Daoy (cell line): ENCODE data around the gene HIVEP1. TPM values are rescaled to one million over a fixed set of nuclear protein-coding genes. Genes with fewer than 3 reads are reported as not detected.

Source experiments
- DNase-seq: peaks from one replicate; pipeline ENCODE4 v3.0.0-alpha.2; 2015; ENCODE audit warnings: low read depth
- total RNA-seq: library from RNA; depleted of rRNA; stranded (reverse); fragments of >200 nt; shearing (Covaris generic); gene quantifications from 2 replicates; pipeline ENCODE4 v1.2.3, GENCODE V29; 2014

The HIVEP1 gene
- total RNA-seq, 1 experiment from 2014 or later, result 11.9 TPM

- DNase-seq, result no peak
Measured at GRCh38 chr6:12116264-12116800, 104.2 kb downstream of the HIVEP1 start.

- DNase-seq, result no peak
Measured at GRCh38 chr6:12116978-12117377, 104.9 kb downstream of the HIVEP1 start.

- no peak for DNase-seq
Measured at GRCh38 chr6:12118607-12119006, 106.5 kb downstream of the HIVEP1 start.

- no peak for DNase-seq
Measured at GRCh38 chr6:12119085-12119588, 107.0 kb downstream of the HIVEP1 start.

- no peak for DNase-seq
Measured at GRCh38 chr6:12125396-12125795, 113.3 kb downstream of the HIVEP1 start.

GRCh38 chr6:12126051-12126450 is 113.9 kb downstream of the HIVEP1 start:
- no peak for DNase-seq

- no peak for DNase-seq
Measured at GRCh38 chr6:12129523-12129922, 117.4 kb downstream of the HIVEP1 start.

- DNase-seq, result no peak
Measured at GRCh38 chr6:12132351-12133222, 120.5 kb downstream of the HIVEP1 start.

- no peak for DNase-seq
Measured at GRCh38 chr6:12134581-12134980, 122.5 kb downstream of the HIVEP1 start.

GRCh38 chr6:12134991-12135390 is 122.9 kb downstream of the HIVEP1 start:
- no peak for DNase-seq

- no peak for DNase-seq
Measured at GRCh38 chr6:12136905-12137304, 124.8 kb downstream of the HIVEP1 start.

- peak; percentile 56 for DNase-seq
Measured at GRCh38 chr6:12137480-12137879, 125.4 kb downstream of the HIVEP1 start.

GRCh38 chr6:12138381-12138780 is 126.3 kb downstream of the HIVEP1 start:
- no peak for DNase-seq

- DNase-seq, result no peak
Measured at GRCh38 chr6:12138936-12139335, 126.8 kb downstream of the HIVEP1 start.

GRCh38 chr6:12147557-12148316 is 135.6 kb downstream of the HIVEP1 start:
- DNase-seq, result no peak

GRCh38 chr6:12148317-12148801 is 136.2 kb downstream of the HIVEP1 start:
- peak; percentile 67 for DNase-seq

- peak; percentile 23 for DNase-seq
Measured at GRCh38 chr6:12148841-12149240, 136.7 kb downstream of the HIVEP1 start.

- DNase-seq, result no peak
Measured at GRCh38 chr6:12149944-12150510, 137.9 kb downstream of the HIVEP1 start.

- DNase-seq, result peak; percentile 58
Measured at GRCh38 chr6:12150812-12151432, 138.8 kb downstream of the HIVEP1 start.

- no peak for DNase-seq
Measured at GRCh38 chr6:12151433-12151820, 139.3 kb downstream of the HIVEP1 start.
